ENCODE results near the gene GNB3.
"Not testable (repeated sequence)": the region's sequence is repeated elsewhere in the genome, so short reads cannot be mapped to it uniquely, and the experiment has no call there.

- TF ChIP-seq, protein P1, sequence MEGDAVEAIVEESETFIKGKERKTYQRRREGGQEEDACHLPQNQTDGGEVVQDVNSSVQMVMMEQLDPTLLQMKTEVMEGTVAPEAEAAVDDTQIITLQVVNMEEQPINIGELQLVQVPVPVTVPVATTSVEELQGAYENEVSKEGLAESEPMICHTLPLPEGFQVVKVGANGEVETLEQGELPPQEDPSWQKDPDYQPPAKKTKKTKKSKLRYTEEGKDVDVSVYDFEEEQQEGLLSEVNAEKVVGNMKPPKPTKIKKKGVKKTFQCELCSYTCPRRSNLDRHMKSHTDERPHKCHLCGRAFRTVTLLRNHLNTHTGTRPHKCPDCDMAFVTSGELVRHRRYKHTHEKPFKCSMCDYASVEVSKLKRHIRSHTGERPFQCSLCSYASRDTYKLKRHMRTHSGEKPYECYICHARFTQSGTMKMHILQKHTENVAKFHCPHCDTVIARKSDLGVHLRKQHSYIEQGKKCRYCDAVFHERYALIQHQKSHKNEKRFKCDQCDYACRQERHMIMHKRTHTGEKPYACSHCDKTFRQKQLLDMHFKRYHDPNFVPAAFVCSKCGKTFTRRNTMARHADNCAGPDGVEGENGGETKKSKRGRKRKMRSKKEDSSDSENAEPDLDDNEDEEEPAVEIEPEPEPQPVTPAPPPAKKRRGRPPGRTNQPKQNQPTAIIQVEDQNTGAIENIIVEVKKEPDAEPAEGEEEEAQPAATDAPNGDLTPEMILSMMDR (IDR thresholded peaks at IDR 0.05; ENCODE audit: insufficient read depth, low read length): not testable (repeated sequence)
- not testable (repeated sequence) for TF ChIP-seq REST (IDR thresholded peaks at IDR 0.05; ENCODE audit: insufficient replicate concordance, low read depth)
Measured at GRCh38 chr12:6886206-6886999, 45.7 kb downstream of the GNB3 start.
